Mesendoderm (in vitro differentiated cells): ENCODE measurements around the gene RTP2.

Experiments
- DNase-seq: peaks from one replicate; pipeline ENCODE4 v3.0.0; 2013
- H2AK5ac ChIP-seq: 2 replicates; pipeline ENCODE4 v1.6.1; 2013; ENCODE audit warnings: low read length, inconsistent platforms
- H2BK120ac ChIP-seq: 2 replicates; pipeline ENCODE4 v1.6.1; 2013; ENCODE audit warnings: low read depth, mild to moderate bottlenecking, low read length, moderate library complexity, mixed read lengths
- H2BK15ac ChIP-seq: replicated peaks from 2 replicates; pipeline ENCODE4 v1.6.1; 2013; ENCODE audit warnings: low read depth, mild to moderate bottlenecking, moderate library complexity
- H2BK5ac ChIP-seq: 2 replicates; pipeline ENCODE4 v1.6.1; 2013; ENCODE audit warnings: low read length, inconsistent platforms
- H3K18ac ChIP-seq: 2 replicates; pipeline ENCODE4 v1.6.1; 2013; ENCODE audit warnings: mild to moderate bottlenecking, low read length, mixed read lengths
- H3K23ac ChIP-seq: one replicate; pipeline ENCODE4 v1.6.1; 2013; ENCODE audit warnings: low read length
- H3K27ac ChIP-seq: 2 replicates; pipeline ENCODE4 v1.5.1; 2013; ENCODE audit warnings: low read depth, mild to moderate bottlenecking, inconsistent platforms, low read length, moderate library complexity
- H3K27me3 ChIP-seq: 2 replicates; pipeline ENCODE4 v1.6.1; 2013; ENCODE audit warnings: low read length, control low read depth, mild to moderate bottlenecking, inconsistent platforms; ENCODE audit not compliant: insufficient read depth, poor library complexity
- H3K36me3 ChIP-seq: 2 replicates; pipeline ENCODE4 v1.6.1; 2013; ENCODE audit warnings: low read length, inconsistent platforms; ENCODE audit not compliant: control insufficient read depth, insufficient read depth
- H3K4ac ChIP-seq: one replicate; pipeline ENCODE4 v1.6.1; 2013; ENCODE audit warnings: low read depth, mild to moderate bottlenecking, low read length, moderate library complexity
- H3K4me1 ChIP-seq: 2 replicates; pipeline ENCODE4 v1.6.1; 2013; ENCODE audit warnings: low read depth, low read length, inconsistent platforms; ENCODE audit not compliant: control insufficient read depth
- H3K4me2 ChIP-seq: 2 replicates; pipeline ENCODE4 v1.6.1; 2013; ENCODE audit warnings: low read length
- H3K4me3 ChIP-seq: 2 replicates; pipeline ENCODE4 v1.5.1; 2013; ENCODE audit warnings: mild to moderate bottlenecking, low read length
- H3K56ac ChIP-seq: one replicate; pipeline ENCODE4 v1.6.1; 2013; ENCODE audit warnings: low read length
- H3K79me1 ChIP-seq: 2 replicates; pipeline ENCODE4 v1.6.1; 2013; ENCODE audit warnings: low read length, inconsistent platforms
- H3K79me2 ChIP-seq: 2 replicates; pipeline ENCODE4 v1.6.1; 2013; ENCODE audit warnings: mild to moderate bottlenecking, low read length; ENCODE audit not compliant: control insufficient read depth, insufficient read depth
- H3K9ac ChIP-seq: 2 replicates; pipeline ENCODE4 v1.6.1; 2013; ENCODE audit warnings: low read length, inconsistent platforms
- H4K5ac ChIP-seq: one replicate; pipeline ENCODE4 v1.6.1; 2013; ENCODE audit warnings: low read length
- H4K8ac ChIP-seq: one replicate; pipeline ENCODE4 v1.6.1; 2013; ENCODE audit warnings: low read depth, mild to moderate bottlenecking, control low read depth, low read length, moderate library complexity
- WGBS: extraction: QIAGEN DNeasy Blood & Tissue Kit; methylation state at CpG from one replicate; pipeline ENCODE4 v1.1.7; 2013; ENCODE audit warnings: low lambda C conversion rate, missing lambda C conversion rate; ENCODE audit not compliant: insufficient coverage; ENCODE audit errors: extremely low coverage; 5-methylcytosine and 5-hydroxymethylcytosine counted together

RTP2 gene

DNA sequence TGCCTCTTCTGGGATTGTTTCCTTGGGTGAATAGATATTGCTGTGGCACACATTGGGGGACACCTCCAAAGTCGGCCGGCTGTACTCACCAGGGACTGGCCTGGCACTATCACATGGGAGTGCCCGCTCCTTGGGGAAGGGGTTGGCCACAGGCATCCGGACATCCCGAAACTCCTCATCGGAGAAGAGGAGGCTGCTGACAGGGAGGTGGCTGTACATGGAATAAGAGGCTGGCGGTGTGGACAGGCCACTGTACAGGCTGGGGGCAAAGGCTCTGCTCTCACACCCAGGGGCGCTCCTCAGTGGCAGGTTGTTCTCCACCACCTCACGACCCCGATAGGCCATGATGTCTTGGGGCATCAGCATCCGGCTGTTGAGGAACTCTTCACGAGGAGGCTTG lies 27.2 kb upstream of the RTP2 start:
- H3K4me1 ChIP-seq = no peaks in the 10 kb centered on the region
- no peak overlapping the region for H3K9ac ChIP-seq
- H2BK15ac ChIP-seq = no peak overlapping the region
- no peak overlapping the region for H3K4me3 ChIP-seq
- H4K8ac ChIP-seq = no peak overlapping the region
- H3K36me3 ChIP-seq = no peaks in the 10 kb centered on the region
- no peak overlapping the region for H2BK5ac ChIP-seq
- H3K4me2 ChIP-seq = no peak overlapping the region
- H3K79me2 ChIP-seq = no peaks in the 10 kb centered on the region
- no peak overlapping the region for H2BK120ac ChIP-seq
- no peak overlapping the region for H3K56ac ChIP-seq
- no peak overlapping the region for H3K23ac ChIP-seq
- H3K27me3 ChIP-seq = no peaks in the 10 kb centered on the region
- no peak overlapping the region for H2AK5ac ChIP-seq
- H4K5ac ChIP-seq = no peak overlapping the region
- no peak overlapping the region for H3K27ac ChIP-seq
- H3K4ac ChIP-seq = no peak overlapping the region
- no peaks in the 10 kb centered on the region for H3K79me1 ChIP-seq
- no CpG with 5 or more reads among the region's 12 CpGs for WGBS
- H3K18ac ChIP-seq = no peak overlapping the region
- no peak for DNase-seq

GRCh38 chr3:187728940-187729583 lies 26.7 kb upstream of the RTP2 start:
- Histone ChIP-seq H3K4me2 (no peak overlapping the region), H2BK120ac (no peak overlapping the region), H2BK5ac (no peak overlapping the region), H2BK15ac (no peak overlapping the region), H4K5ac (no peak overlapping the region), H2AK5ac (no peak overlapping the region), H3K36me3 (no peaks in the 10 kb centered on the region), H3K9ac (no peak overlapping the region), H3K27ac (no peak overlapping the region), H3K4me3 (no peak overlapping the region), H3K4ac (no peak overlapping the region), H3K4me1 (no peaks in the 10 kb centered on the region), H3K56ac (no peak overlapping the region), H3K79me1 (no peaks in the 10 kb centered on the region), H3K23ac (no peak overlapping the region), H3K27me3 (no peaks in the 10 kb centered on the region), H3K18ac (no peak overlapping the region), H3K79me2 (no peaks in the 10 kb centered on the region), H4K8ac (no peak overlapping the region)
- no peak for DNase-seq
- no CpG with 5 or more reads among the region's 13 CpGs for WGBS

- Histone ChIP-seq H3K4ac (no peak overlapping the region), H3K9ac (no peak overlapping the region), H3K79me1 (no peaks in the 10 kb centered on the region), H3K56ac (no peak overlapping the region), H4K8ac (no peak overlapping the region), H3K79me2 (no peaks in the 10 kb centered on the region), H2BK5ac (no peak overlapping the region), H3K27ac (no peak overlapping the region), H3K18ac (no peak overlapping the region), H3K4me1 (no peaks in the 10 kb centered on the region), H2AK5ac (no peak overlapping the region), H3K4me2 (no peak overlapping the region), H3K36me3 (no peaks in the 10 kb centered on the region), H2BK120ac (no peak overlapping the region), H3K27me3 (no peaks in the 10 kb centered on the region), H4K5ac (no peak overlapping the region), H2BK15ac (no peak overlapping the region), H3K4me3 (no peak overlapping the region), H3K23ac (no peak overlapping the region)
- WGBS = no CpG with 5 or more reads among the region's 8 CpGs
- DNase-seq = no peak
Observed at GRCh38 chr3:187728248-187728647, 25.9 kb upstream of the RTP2 start.

DNA sequence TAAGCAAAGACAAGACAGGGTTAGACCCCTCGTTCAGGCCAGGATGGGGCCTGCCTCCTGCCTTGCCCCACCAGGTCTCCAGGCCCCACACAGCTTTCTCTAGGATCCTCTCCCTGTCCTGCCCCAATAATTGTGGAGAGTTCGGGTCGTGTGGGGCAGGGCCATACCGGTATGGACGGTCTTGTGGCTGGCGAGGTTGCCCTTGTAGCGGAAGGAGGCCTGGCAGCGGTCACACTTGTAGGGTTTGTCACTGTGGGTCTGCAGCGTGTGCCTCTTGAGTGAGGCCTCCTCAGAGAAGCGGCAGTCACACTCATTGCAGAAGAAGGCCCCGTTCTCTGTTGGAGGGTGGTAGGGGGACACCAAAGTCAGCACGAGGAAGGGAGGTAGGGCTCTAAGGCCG lies 24.2 kb upstream of the RTP2 start:
- Histone ChIP-seq H3K4ac (no peak overlapping the region), H3K36me3 (no peaks in the 10 kb centered on the region), H3K56ac (no peak overlapping the region), H3K79me1 (no peaks in the 10 kb centered on the region), H2BK120ac (no peak overlapping the region), H3K4me3 (no peak overlapping the region), H4K5ac (no peak overlapping the region), H2BK15ac (no peak overlapping the region), H3K4me1 (no peaks in the 10 kb centered on the region), H2AK5ac (no peak overlapping the region), H3K9ac (no peak overlapping the region), H4K8ac (no peak overlapping the region), H3K27ac (no peak overlapping the region), H3K4me2 (no peak overlapping the region), H3K18ac (no peak overlapping the region), H3K79me2 (no peaks in the 10 kb centered on the region), H2BK5ac (no peak overlapping the region), H3K27me3 (no peaks in the 10 kb centered on the region), H3K23ac (no peak overlapping the region)
- DNase-seq = no peak
- WGBS = no CpG with 5 or more reads among the region's 13 CpGs

GRCh38 chr3:187725653-187726370 lies 23.5 kb upstream of the RTP2 start:
- H3K27ac ChIP-seq = no peak overlapping the region
- H4K5ac ChIP-seq = no peak overlapping the region
- no peak overlapping the region for H2BK15ac ChIP-seq
- WGBS = no CpG with 5 or more reads among the region's 7 CpGs
- H3K79me1 ChIP-seq = no peaks in the 10 kb centered on the region
- H3K23ac ChIP-seq = no peak overlapping the region
- H3K18ac ChIP-seq = no peak overlapping the region
- no peaks in the 10 kb centered on the region for H3K36me3 ChIP-seq
- H3K79me2 ChIP-seq = no peaks in the 10 kb centered on the region
- no peak overlapping the region for H2BK120ac ChIP-seq
- H2BK5ac ChIP-seq = no peak overlapping the region
- no peak overlapping the region for H3K4me2 ChIP-seq
- H3K9ac ChIP-seq = no peak overlapping the region
- no peak for DNase-seq
- H4K8ac ChIP-seq = no peak overlapping the region
- H3K27me3 ChIP-seq = no peaks in the 10 kb centered on the region
- no peaks in the 10 kb centered on the region for H3K4me1 ChIP-seq
- H3K4me3 ChIP-seq = no peak overlapping the region
- no peak overlapping the region for H3K4ac ChIP-seq
- H2AK5ac ChIP-seq = no peak overlapping the region
- no peak overlapping the region for H3K56ac ChIP-seq

GRCh38 chr3:187725224-187725623 lies 22.9 kb upstream of the RTP2 start:
- H3K36me3 ChIP-seq = no peaks in the 10 kb centered on the region

More at GRCh38 chr3:187725224-187725623, 22.9 kb upstream of the RTP2 start:
- DNase-seq = no peak
- Histone ChIP-seq H4K5ac (no peak overlapping the region), H3K4me1 (no peaks in the 10 kb centered on the region), H3K79me1 (no peaks in the 10 kb centered on the region), H3K27ac (no peak overlapping the region), H2BK5ac (no peak overlapping the region), H3K4me2 (no peak overlapping the region), H3K23ac (no peak overlapping the region), H3K56ac (no peak overlapping the region), H3K4me3 (no peak overlapping the region), H3K18ac (no peak overlapping the region), H2AK5ac (no peak overlapping the region), H4K8ac (no peak overlapping the region), H3K27me3 (no peaks in the 10 kb centered on the region), H3K9ac (no peak overlapping the region), H2BK120ac (no peak overlapping the region), H3K4ac (no peak overlapping the region), H2BK15ac (no peak overlapping the region), H3K79me2 (no peaks in the 10 kb centered on the region)
- no CpG with 5 or more reads among the region's 22 CpGs for WGBS
